CD4-positive, alpha-beta T cell (primary cell): ENCODE results near the gene SGIP1. TPM values are rescaled to one million over a fixed set of nuclear protein-coding genes. Genes with fewer than 3 reads are reported as not detected.
"Not testable (repeated sequence)": the region's sequence is repeated elsewhere in the genome, so short reads cannot be mapped to it uniquely, and the experiment has no call there.

Experiments
- ATAC-seq: fragments of 200-7000 bp; cut with Tn5 transposase; one replicate; pipeline ENCODE4 v1.10.0; 2022; ENCODE audit warnings: mild to moderate bottlenecking; ENCODE audit not compliant: poor library complexity
- CTCF ChIA-PET: fragments of 350-600 bp; sonication (Branson Sonifier 250); formaldehyde crosslinking; loops from one replicate; lab custom pipeline; 2021; ENCODE audit warnings: antibody characterized with exemption, inconsistent platforms; lab: Charles Lee
- POLR2A ChIA-PET: fragments of 350-600 bp; sonication (Branson Sonifier 250); formaldehyde crosslinking; loops from one replicate; lab custom pipeline; 2021; ENCODE audit warnings: antibody characterized with exemption, inconsistent platforms; lab: Charles Lee
- DNase-seq, 14 experiments: peaks; one replicate each; pipeline ENCODE4 v3.0.0-alpha.2; 2013 to 2020; ENCODE audit warnings: mixed read lengths in 2 of 14
- H3K27ac ChIP-seq, 2 donors: one replicate each; pipeline versions ENCODE4 v1.5.1 to v1.7.0; 2013; ENCODE audit warnings: low read length in 2 of 2, low read depth in 1 of 2, mild to moderate bottlenecking in 1 of 2
- H3K27me3 ChIP-seq, 2 experiments: 1 replicate in 1 of 2; 2 replicates in 1 of 2; pipeline versions ENCODE4 v1.6.1 to v1.7.0; 2013; ENCODE audit warnings: low read length in 2 of 2, control low read depth in 1 of 2, mild to moderate bottlenecking in 1 of 2, moderate library complexity in 1 of 2; ENCODE audit not compliant: insufficient read depth in 2 of 2, control insufficient read depth in 1 of 2
- H3K36me3 ChIP-seq: one replicate; pipeline ENCODE4 v1.6.1; 2013; ENCODE audit warnings: low read length, control low read depth; ENCODE audit not compliant: insufficient read depth
- H3K4me1 ChIP-seq: one replicate; pipeline ENCODE4 v1.6.1; 2013; ENCODE audit warnings: low read length, control low read depth; ENCODE audit not compliant: insufficient read depth
- H3K4me3 ChIP-seq: one replicate; pipeline ENCODE4 v1.5.1; 2013; ENCODE audit warnings: mild to moderate bottlenecking, low read length, moderate library complexity
- H3K9me3 ChIP-seq, 2 experiments: 1 replicate in 1 of 2; 2 replicates in 1 of 2; pipeline versions ENCODE4 v1.6.1 to v1.7.0; 2013; ENCODE audit warnings: low read length in 2 of 2, mild to moderate bottlenecking in 2 of 2, control low read depth in 1 of 2, moderate library complexity in 1 of 2; ENCODE audit not compliant: control insufficient read depth in 1 of 2, insufficient read depth in 1 of 2
- H3K27ac Mint-ChIP-seq: one replicate; pipeline ENCODE4 v1.8.0; 2020; ENCODE audit warnings: mixed read lengths
- H3K27me3 Mint-ChIP-seq: one replicate; pipeline ENCODE4 v1.8.0; 2021; ENCODE audit warnings: mixed read lengths
- H3K36me3 Mint-ChIP-seq: one replicate; pipeline ENCODE4 v1.8.0; 2021; ENCODE audit warnings: low read depth, mixed read lengths
- H3K4me1 Mint-ChIP-seq: one replicate; pipeline ENCODE4 v1.8.0; 2021; ENCODE audit warnings: low read depth, mixed read lengths
- H3K4me3 Mint-ChIP-seq: one replicate; pipeline ENCODE4 v1.8.0; 2020; ENCODE audit warnings: mild to moderate bottlenecking, mixed read lengths
- H3K9me3 Mint-ChIP-seq: one replicate; pipeline ENCODE4 v1.8.0; 2020; ENCODE audit warnings: mixed read lengths
- CTCF ChIP-seq: fragments of 200-600 bp; IDR thresholded peaks from one replicate; pipeline ENCODE4 v1.8.0; 2022; ENCODE audit warnings: antibody characterized with exemption, mild to moderate bottlenecking
- intact Hi-C, 2 experiments: fragments of 100-400 bp; cut with DNase I in 1 of 2; cut with micrococcal nuclease in 1 of 2; formaldehyde crosslinking; loops; one replicate each; pipeline versions ENCODE4 v1.15.1 to v1.9.0; 2023 to 2025; cut with DNase I, micrococcal nuclease
- total RNA-seq, 174 experiments: library from RNA in 2 of 174; stranded (reverse) in 2 of 174; gene quantifications; one replicate each; pipeline ENCODE4 v1.2.3 and lab custom pipeline; 2021 to 2026

SGIP1 gene
- total RNA-seq, 2 experiments from 2014 or later: 0.84 TPM; not detected in 1

GRCh38 chr1:66583021-66583420 is 49.1 kb downstream of the SGIP1 start:
- ChIA-PET CTCF (no interaction called here), POLR2A (no interaction called here)
- Histone ChIP-seq H3K9me3 (no peaks in the 10 kb centered on the region), H3K4me1 (no peaks in the 10 kb centered on the region), H3K27me3 (no peaks in the 10 kb centered on the region), H3K27ac (no peak overlapping the region), H3K36me3 (no peaks in the 10 kb centered on the region), H3K4me3 (no peak overlapping the region)
- Mint-ChIP-seq H3K4me1 (no peaks in the 10 kb centered on the region), H3K9me3 (no peaks in the 10 kb centered on the region), H3K36me3 (no peaks in the 10 kb centered on the region), H3K27ac (no peak overlapping the region), H3K27me3 (peaks cover 15% of the 10 kb centered on the region), H3K4me3 (no peak overlapping the region)
- ATAC-seq: no peak
- no peak for DNase-seq
- no peak for TF ChIP-seq CTCF
- intact Hi-C loops: no loop called here

GRCh38 chr1:66585002-66585401 is 51.0 kb downstream of the SGIP1 start:
- ChIA-PET POLR2A (no interaction called here), CTCF (no interaction called here)
- Mint-ChIP-seq H3K27ac (no peak overlapping the region), H3K4me3 (no peak overlapping the region), H3K36me3 (no peaks in the 10 kb centered on the region), H3K4me1 (no peaks in the 10 kb centered on the region), H3K9me3 (no peaks in the 10 kb centered on the region), H3K27me3 (peaks cover 9% of the 10 kb centered on the region)
- H3K27me3 ChIP-seq: no peaks in the 10 kb centered on the region
- DNase-seq (no peak), ATAC-seq (no peak)
- no peaks in the 10 kb centered on the region for H3K36me3 ChIP-seq
- no peak for TF ChIP-seq CTCF
- no peaks in the 10 kb centered on the region for H3K9me3 ChIP-seq
- H3K4me1 ChIP-seq: no peaks in the 10 kb centered on the region
- no peak overlapping the region for H3K27ac ChIP-seq
- intact Hi-C loops: no loop called here
- no peak overlapping the region for H3K4me3 ChIP-seq

GRCh38 chr1:66589326-66589725 is 55.4 kb downstream of the SGIP1 start:
- no peaks in the 10 kb centered on the region for H3K9me3 ChIP-seq
- no peak overlapping the region for H3K27ac Mint-ChIP-seq
- no peak overlapping the region for H3K4me3 Mint-ChIP-seq
- DNase-seq: no peak
- H3K4me3 ChIP-seq: no peak overlapping the region
- no peaks in the 10 kb centered on the region for H3K36me3 Mint-ChIP-seq
- no peaks in the 10 kb centered on the region for H3K4me1 ChIP-seq
- peaks cover 6% of the 10 kb centered on the region for H3K27me3 Mint-ChIP-seq
- intact Hi-C loops: no loop called here
- H3K4me1 Mint-ChIP-seq: no peaks in the 10 kb centered on the region
- TF ChIP-seq CTCF: no peak
- H3K27ac ChIP-seq: no peak overlapping the region
- POLR2A ChIA-PET: no interaction called here
- no peak for ATAC-seq
- H3K9me3 Mint-ChIP-seq: no peaks in the 10 kb centered on the region
- peaks cover 0 to 5% of the 10 kb centered on the region in 2 experiments for H3K27me3 ChIP-seq
- CTCF ChIA-PET: no interaction called here
- no peaks in the 10 kb centered on the region for H3K36me3 ChIP-seq

GRCh38 chr1:66592106-66592507 is 58.2 kb downstream of the SGIP1 start:
- DNase-seq, H3K4me1 ChIP-seq, H3K9me3 Mint-ChIP-seq, POLR2A ChIA-PET, H3K27ac Mint-ChIP-seq, H3K4me1 Mint-ChIP-seq, H3K36me3 ChIP-seq, CTCF ChIA-PET, ATAC-seq, H3K27me3 ChIP-seq, H3K9me3 ChIP-seq, H3K27ac ChIP-seq, intact Hi-C loops, H3K4me3 ChIP-seq, H3K36me3 Mint-ChIP-seq, H3K4me3 Mint-ChIP-seq: not testable (repeated sequence)
- peaks cover 12% of the 10 kb centered on the region for H3K27me3 Mint-ChIP-seq
